Caki2 (cell line): ENCODE data around the gene ACO2. TPM values are rescaled to one million over a fixed set of nuclear protein-coding genes. Genes with fewer than 3 reads are reported as not detected.
"Not testable (repeated sequence)": the region's sequence is repeated elsewhere in the genome, so short reads cannot be mapped to it uniquely, and the experiment has no call there.

Experiments used
- DNase-seq: peaks from one replicate; pipeline ENCODE4 v3.0.0-alpha.2; 2015; ENCODE audit warnings: low read depth
- in situ Hi-C: cut with HindIII; loops from 2 replicates; pipeline ENCODE4 v1.10.0; 2016; ENCODE audit warnings: low sequenced_read_pairs, low pct_unique_long_range_greater_than_20kb, mixed read lengths
- total RNA-seq: library from RNA; depleted of rRNA; stranded (reverse); fragments of >200 nt; shearing (Covaris generic); gene quantifications from 2 replicates; pipeline ENCODE4 v1.2.3, GENCODE V29; 2014; ENCODE audit warnings: low replicate concordance; rRNA removed

ACO2 gene
- total RNA-seq: 117 and 152 TPM in 2 replicates

DNA sequence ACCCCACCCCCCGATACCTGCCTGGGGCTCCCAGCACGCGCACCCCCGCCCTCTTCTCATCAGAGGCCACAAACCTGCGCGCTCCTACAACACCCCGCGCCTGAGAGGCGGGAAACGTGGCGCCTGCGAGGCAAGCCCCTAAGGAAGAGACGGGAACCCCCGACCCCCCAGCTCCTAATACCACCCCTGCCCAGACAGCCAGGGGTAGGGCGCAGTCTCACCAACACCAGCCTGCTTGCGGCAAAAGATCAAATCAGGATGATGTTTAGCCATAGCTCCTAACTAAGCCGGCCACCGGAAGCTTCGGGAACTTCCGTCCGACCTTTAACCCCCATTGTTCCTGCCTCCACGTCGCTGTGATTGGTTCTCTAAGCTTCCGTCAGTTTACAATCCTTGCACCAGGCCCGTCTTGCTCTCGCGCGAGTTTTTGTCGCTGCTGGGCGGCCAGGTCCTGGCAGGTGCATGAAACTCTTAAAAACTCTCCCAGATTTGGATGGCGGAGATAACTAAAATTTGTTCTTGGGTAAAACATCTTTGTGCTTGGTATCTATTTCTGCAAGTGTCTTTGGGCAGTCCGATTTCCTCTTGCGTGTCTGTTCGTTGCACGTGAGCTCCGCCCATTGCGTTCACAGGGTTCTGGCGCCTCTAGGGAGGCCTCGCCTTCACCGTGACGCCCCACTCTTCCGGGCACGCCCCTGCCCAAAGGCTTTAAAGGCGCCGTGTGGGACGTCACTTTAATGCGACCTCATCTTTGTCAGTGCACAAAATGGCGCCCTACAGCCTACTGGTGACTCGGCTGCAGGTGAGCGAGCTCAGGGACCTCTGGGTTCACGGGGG is at the start of gene ACO2, which contains the start of gene PHF5A:
Gene ACO2, plus strand, starts transcription at position 737 of the 837 bp plus-strand sequence. Its CDS starts 30 bp downstream, at position 767.
Gene PHF5A, minus strand, starts transcription at position 312 of the 837 bp plus-strand sequence. Its CDS starts 39 bp downstream, at position 273.
- in situ Hi-C loops: no loop called here
- peak; percentile 99 for DNase-seq

- no peak for DNase-seq
- in situ Hi-C loops: no loop called here
Observed at GRCh38 chr22:41425660-41426365, 43.1 kb upstream of the ACO2 start.

DNA sequence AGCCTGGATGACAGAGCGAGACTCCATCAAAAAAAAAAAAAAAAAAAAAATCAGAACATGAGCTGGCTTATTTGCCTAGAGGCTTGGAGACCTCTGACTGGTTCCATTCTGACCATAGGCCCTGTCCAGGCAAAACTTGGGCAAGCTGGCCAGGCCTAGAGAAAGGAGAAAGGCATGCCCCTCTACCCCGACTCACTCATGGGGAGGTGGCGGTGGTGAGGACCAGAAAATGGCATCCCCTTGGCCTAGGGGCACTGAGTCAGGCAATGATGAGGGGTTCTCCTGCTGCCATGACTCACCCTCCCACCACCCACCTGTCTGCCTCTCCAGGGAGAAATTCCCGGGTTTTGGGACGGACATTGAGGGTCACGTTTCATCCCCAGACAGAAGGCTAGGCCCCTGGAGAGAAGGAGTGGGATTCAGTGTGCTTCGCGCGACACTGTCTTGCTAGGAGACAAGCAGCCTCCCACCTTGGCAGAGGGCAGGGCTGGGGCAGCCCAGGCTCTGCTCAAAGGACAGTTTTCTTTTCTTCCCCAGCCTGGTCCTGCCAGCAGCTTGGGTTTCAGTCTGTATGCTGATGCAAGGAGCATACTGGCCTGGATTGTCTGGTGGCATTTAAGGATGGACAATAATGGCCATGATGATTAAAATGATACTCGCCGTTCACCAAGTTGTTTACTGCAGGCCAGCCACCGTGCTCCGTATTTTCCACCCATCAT is 39.5 kb upstream of the ACO2 start:
- in situ Hi-C loops: no loop called here
- DNase-seq: no peak

DNA sequence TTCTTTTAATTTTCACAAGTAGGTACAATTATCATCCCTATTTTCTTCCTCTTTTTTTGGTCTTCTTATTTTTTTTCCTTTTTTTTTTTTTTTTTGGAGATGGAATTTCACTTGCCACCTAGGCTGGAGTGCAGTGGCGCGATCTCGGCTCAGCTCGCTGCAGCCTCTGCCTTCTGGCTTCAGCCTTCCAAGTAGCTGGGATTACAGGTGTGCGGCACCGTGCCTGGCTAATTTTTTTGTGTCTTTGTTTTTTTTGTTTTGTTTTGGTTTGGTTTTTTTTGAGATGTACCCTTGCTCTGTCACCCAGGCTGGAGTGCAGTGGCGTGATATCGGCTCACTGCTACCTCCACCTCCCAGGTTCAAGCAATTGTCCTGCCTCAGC is 39.0 kb upstream of the ACO2 start:
- in situ Hi-C loops: no loop called here
- no peak for DNase-seq

DNA sequence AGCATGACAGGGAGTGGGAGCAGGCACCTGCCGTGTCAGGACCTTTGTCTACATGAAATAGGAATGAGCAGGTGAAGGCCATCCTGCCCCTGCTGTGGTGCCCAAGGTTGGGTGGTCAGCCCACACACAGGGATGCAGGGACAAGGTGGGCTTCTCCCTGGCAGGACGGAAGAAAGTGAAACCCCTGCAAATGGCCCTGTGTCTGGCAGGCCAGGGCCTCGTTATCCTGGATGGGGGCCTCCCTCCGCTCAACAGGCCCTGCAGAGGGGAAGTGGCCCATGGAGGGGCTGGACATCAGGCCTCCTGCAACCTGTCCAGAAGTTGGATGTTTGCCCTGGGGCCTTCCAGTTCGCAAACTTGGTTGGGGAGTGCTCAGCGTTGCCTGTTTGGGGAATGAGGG is 37.3 kb upstream of the ACO2 start:
- DNase-seq: no peak
- in situ Hi-C loops: no loop called here

DNA sequence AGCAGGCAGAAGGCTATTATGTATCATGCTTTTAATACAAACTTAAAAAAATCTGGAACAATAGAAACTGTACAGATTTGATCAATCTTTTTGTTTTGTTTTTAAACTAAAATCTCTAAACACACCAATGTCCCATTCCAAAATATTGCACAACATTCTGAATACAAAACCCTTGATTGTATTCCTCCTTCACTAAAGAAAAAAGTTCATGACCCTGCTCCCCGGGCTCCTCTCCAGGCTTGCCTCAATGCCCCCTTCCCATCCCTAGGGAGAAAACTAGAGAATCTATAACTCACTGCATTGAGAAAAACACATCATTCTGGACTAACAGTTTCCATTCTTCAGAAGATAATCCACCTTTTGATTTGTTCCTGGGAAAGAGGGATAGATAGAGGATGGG is 35.4 kb upstream of the ACO2 start:
- in situ Hi-C loops, DNase-seq: not testable (repeated sequence)

DNA sequence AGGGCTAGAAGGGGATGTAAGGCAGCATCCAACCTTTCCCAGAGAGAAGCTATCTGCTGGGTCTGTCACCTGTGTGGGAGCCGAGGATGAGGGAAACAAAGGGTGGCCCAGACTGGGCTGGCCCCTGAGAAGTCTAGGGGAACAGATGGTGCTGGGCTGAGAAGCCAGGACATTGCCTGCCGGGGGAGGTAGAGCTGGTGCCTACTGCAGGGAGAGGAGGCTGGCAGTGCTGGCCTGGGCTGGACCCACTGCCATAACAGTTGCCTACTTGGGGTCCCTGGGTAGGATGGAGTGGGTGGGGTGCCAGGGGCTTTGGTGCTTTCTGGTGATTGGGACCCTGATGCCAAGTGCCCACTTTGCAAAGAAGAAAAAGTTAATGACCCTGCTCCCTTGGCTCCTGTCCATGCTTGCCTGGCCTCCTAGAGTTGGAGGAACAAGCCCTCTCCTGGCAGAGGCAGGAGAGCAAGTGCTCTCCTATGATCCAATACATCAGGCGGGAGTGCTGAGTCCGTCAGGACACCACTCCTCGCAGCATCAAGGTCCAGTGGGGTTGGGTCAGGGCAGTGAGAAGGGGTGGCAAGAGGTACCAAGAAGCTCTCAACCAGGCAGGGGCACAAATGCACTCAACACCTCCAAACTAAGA is 34.4 kb upstream of the ACO2 start:
- in situ Hi-C loops, DNase-seq: not testable (repeated sequence)

DNA sequence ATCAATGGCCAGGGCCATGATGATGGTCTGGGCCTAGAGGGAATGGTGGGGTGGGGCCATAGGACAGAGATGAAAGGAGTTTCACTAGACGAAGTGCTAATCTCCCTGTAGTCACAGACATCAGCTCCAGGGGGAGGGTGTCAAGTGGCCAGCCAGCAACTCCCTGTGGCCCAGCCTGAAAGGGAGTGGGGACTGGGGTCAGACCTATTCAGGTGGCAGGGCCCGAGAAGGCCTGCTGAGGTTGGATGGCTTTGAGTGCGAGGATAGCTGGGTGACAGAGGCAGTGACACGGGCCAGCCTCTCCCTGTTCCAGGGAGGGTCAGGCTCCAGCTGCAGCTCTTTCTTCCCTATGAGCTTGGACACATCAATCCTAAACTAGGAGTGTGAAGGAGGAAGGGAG is 33.4 kb upstream of the ACO2 start:
- in situ Hi-C loops: no loop called here
- no peak for DNase-seq

- in situ Hi-C loops: no loop called here
- DNase-seq: no peak
Observed at GRCh38 chr22:41436322-41437113, 32.4 kb upstream of the ACO2 start.

- DNase-seq: no peak
- in situ Hi-C loops: no loop called here
Observed at GRCh38 chr22:41437198-41437597, 31.7 kb upstream of the ACO2 start.

- DNase-seq, in situ Hi-C loops: not testable (repeated sequence)
Observed at GRCh38 chr22:41440511-41440910, 28.4 kb upstream of the ACO2 start.

DNA sequence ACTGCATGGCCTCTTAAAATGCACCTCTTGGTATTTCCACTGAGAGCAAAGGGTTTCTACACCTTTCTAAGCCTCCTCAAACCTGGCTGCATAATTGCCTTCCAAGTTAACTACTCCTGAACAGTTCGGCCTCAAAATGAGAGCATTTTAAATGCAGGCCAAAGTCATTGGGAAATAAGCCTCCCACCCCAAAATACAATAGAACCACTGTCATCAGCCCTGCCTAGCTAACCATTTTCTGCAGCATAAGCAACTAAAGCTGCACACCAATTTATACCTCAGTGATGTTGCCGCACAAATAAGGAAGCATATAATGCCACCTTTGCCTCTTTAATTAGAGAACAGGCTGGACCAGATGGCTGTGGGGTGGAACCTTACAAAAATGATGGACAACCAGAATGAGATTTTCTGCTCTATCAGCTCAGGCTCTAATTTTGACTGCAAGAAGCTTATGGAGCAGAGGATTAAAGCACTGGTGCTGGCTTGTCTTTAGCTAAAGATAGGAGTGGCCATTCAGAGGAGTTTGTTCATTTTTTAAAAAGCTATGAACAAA is 26.6 kb upstream of the ACO2 start:
- DNase-seq: no peak
- in situ Hi-C loops: no loop called here

- in situ Hi-C loops: no loop called here
- peak; percentile 95 for DNase-seq
Observed at GRCh38 chr22:41444360-41445128, 24.4 kb upstream of the ACO2 start.

- in situ Hi-C loops: no loop called here
- DNase-seq: peak; percentile 46
Observed at GRCh38 chr22:41445129-41446056, 23.5 kb upstream of the ACO2 start.

GRCh38 chr22:41446057-41446501 is 22.8 kb upstream of the ACO2 start:
- in situ Hi-C loops: no loop called here
- DNase-seq: no peak
